ENCODE results near the gene PITPNC1. TPM values are rescaled to one million over a fixed set of nuclear protein-coding genes. Genes with fewer than 3 reads are reported as not detected.

PITPNC1 gene
- total RNA-seq, 1 experiment from 2014 or later: 37.5 TPM

- Histone ChIP-seq H3K9me3 (ENCODE audit: control insufficient read depth, low read depth, low read length) (no peaks in the 10 kb centered on the region), H3K4ac (ENCODE audit: low read depth, low read length) (no peak overlapping the region), H2AK5ac (ENCODE audit: insufficient read length, low read length) (no peak overlapping the region), H3K23ac (ENCODE audit: insufficient read length, low read depth, low read length) (no peak overlapping the region), H2BK15ac (ENCODE audit: low read depth, low read length) (no peak overlapping the region), H3K4me1 (ENCODE audit: insufficient read depth, low read length) (no peaks in the 10 kb centered on the region), H3K9ac (ENCODE audit: extremely low read depth, insufficient read length, low read length) (no peak overlapping the region), H3K27ac (ENCODE audit: insufficient read length, low read depth, low read length) (no peak overlapping the region), H2BK20ac (ENCODE audit: low read depth, low read length, poor library complexity, severe bottlenecking) (no peak overlapping the region), H2BK120ac (ENCODE audit: low read depth, low read length, poor library complexity, severe bottlenecking) (no peak overlapping the region), H3K79me2 (ENCODE audit: insufficient read depth, low read length) (no peaks in the 10 kb centered on the region), H3K18ac (ENCODE audit: insufficient read length, low read depth, low read length) (no peak overlapping the region), H4K91ac (ENCODE audit: insufficient read length, low read depth, low read length) (no peak overlapping the region), H4K8ac (replicated peaks; ENCODE audit: insufficient read length, low read depth, low read length) (no peak overlapping the region), H2AFZ (ENCODE audit: low read length) (no peak overlapping the region), H3K4me2 (ENCODE audit: insufficient read depth, insufficient read length, low read length) (no peak overlapping the region), H3T11ph (ENCODE audit: low read length) (no peak overlapping the region), H3K56ac (ENCODE audit: insufficient read length, low read depth, low read length) (no peak overlapping the region), H3K79me1 (ENCODE audit: insufficient read depth, low read depth, low read length, poor library complexity, severe bottlenecking) (no peaks in the 10 kb centered on the region), H3K27me3 (ENCODE audit: insufficient read depth, low read length) (no peaks in the 10 kb centered on the region), H2BK5ac (ENCODE audit: insufficient read length, low read length) (no peak overlapping the region), H4K5ac (ENCODE audit: insufficient read length, low read depth, low read length) (no peak overlapping the region), H3K23me2 (ENCODE audit: insufficient read length, low read depth, low read length, poor library complexity, severe bottlenecking) (no peaks in the 10 kb centered on the region), H4K20me1 (ENCODE audit: control insufficient read depth, insufficient read depth, insufficient read length) (no peaks in the 10 kb centered on the region), H2BK12ac (ENCODE audit: insufficient read length, low read depth, low read length) (no peak overlapping the region), H3K14ac (ENCODE audit: insufficient read depth, low read length) (no peak overlapping the region)
- H3K36me3 Mint-ChIP-seq (ENCODE audit: insufficient read depth in 1 of 3, low read depth in 3 of 3): no peaks in the 10 kb centered on the region
- no peak for TF ChIP-seq CTCF (conservative IDR thresholded peaks at IDR 0.05)
- H3K4me3 Mint-ChIP-seq: no peak overlapping the region
- DNase-seq: no peak
- H3K27ac Mint-ChIP-seq: peak overlapping the region in 1 of 3 experiments; percentile 53; a peak in 1 of 7 replicates
- whole genome bisulfite sequencing (ENCODE audit: extremely low coverage, insufficient read length, low lambda C conversion rate): no CpG with 5 or more reads among the region's 8 CpGs
- no peaks in the 10 kb centered on the region for H3K27me3 Mint-ChIP-seq (ENCODE audit: low read depth)
- H3K9me3 Mint-ChIP-seq: no peaks in the 10 kb centered on the region
- peaks cover 7 to 11% of the 10 kb centered on the region in 2 experiments for H3K4me1 Mint-ChIP-seq
Observed at GRCh38 chr17:67620636-67621035, 243.6 kb downstream of the PITPNC1 start.

All from H9 (cell line).